ENCODE measurements around the gene SLCO1B1.

The SLCO1B1 gene

GRCh38 chr12:21220266-21220665 is 89.3 kb downstream of the SLCO1B1 start:
- DNase-seq (ENCODE audit: low read depth) = no peak

GRCh38 chr12:21221072-21221471 is 90.1 kb downstream of the SLCO1B1 start:
- no peak for DNase-seq (ENCODE audit: low read depth)

GRCh38 chr12:21221778-21222177 is 90.8 kb downstream of the SLCO1B1 start:
- DNase-seq (ENCODE audit: low read depth) = no peak

DNA sequence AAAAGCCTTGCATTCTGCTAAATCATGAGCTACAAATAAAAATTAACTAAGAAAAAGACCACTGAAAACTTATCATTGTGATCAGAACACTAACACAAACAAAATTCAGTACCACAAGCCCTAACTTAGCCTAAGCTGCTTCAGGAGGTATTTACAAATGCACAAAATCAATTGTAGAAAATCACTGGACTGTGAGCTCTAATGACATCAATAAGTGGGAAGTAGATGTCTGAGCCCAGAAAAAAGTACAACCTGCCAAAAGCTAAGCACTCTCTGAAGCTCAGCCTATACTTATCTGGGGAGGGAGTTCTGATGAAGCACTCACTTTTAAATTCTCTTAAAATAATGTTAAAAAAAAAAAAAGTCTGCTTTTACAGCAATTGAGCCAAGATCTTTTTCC is 92.9 kb downstream of the SLCO1B1 start:
- DNase-seq (ENCODE audit: low read depth) = no peak

- no peak for DNase-seq (ENCODE audit: low read depth)
Observed at GRCh38 chr12:21234395-21234794, 103.4 kb downstream of the SLCO1B1 start.

- DNase-seq (ENCODE audit: low read depth) = no peak
Observed at GRCh38 chr12:21239866-21240265, 108.9 kb downstream of the SLCO1B1 start.

GRCh38 chr12:21248679-21249078 is 117.7 kb downstream of the SLCO1B1 start:
- no peak for DNase-seq (ENCODE audit: low read depth)

DNA sequence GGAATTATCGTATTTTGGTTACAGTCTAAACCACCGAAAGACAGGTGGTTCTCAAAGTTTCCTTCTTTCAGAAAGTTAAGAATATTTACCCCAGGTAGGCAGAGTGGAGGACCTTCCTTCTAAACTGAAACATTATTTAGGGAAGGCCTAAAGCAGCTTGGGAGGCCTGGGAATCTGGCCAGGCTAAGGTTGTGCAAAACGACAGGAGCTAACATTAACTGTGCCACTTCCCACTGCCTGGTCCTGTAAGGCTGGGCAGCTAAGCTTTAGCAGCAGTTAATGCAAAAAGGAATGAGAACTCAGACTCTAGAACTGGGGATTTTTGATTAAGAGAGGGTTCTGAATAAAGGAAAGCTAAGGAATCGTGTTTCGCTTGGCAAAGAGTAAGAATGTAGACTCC is 121.1 kb downstream of the SLCO1B1 start:
- DNase-seq (ENCODE audit: low read depth) = no peak

DNA sequence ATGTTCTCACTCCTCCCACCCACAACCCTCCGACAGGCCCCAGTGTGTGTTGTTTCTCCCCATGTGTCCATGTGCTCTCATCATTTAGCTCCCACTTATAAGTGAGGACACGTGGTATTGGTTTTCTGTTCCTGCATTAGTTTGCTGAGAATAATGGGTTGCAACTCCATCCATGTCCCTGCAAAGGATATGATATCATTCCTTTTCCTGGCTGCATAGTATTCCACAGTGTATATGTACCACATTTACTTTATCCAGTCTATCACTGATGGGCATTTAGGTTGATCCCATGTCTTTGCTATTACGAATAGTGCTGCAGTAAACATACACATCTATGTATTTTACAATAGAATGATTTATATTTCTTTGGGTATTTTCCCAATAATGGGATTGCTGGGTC is 126.2 kb downstream of the SLCO1B1 start:
- no peak for DNase-seq (ENCODE audit: low read depth)

DNA sequence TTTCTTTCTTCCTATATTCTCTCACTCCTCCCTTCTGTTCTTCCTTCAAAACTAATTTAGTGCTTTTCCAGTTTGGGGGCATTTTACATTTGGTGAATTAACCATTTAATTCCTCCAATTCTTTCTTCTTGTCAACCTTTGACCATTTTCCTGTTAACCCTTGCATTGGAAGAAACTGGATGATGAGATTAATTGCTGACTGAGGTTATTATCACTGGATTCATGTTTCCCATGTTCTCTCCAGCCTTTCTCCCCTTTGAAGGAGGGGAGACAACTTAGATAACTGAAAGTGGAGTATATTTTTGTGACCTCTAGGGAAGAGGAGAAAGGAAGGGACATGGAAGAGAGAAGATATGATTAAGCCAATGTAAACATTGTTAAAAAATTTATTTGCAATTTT is 133.2 kb downstream of the SLCO1B1 start:
- DNase-seq (ENCODE audit: low read depth) = no peak

- no peak for DNase-seq (ENCODE audit: low read depth)
Observed at GRCh38 chr12:21265932-21266331, 134.9 kb downstream of the SLCO1B1 start.

GRCh38 chr12:21276826-21277225 is 145.8 kb downstream of the SLCO1B1 start:
- DNase-seq (ENCODE audit: low read depth) = no peak

Data from fibroblast of the conjunctiva (primary cell).